ENCODE measurements around the gene RBBP7.
A peak's percentile ranks its signal among the peaks of the same experiment; 100 is the strongest.

Gene RBBP7

DNA sequence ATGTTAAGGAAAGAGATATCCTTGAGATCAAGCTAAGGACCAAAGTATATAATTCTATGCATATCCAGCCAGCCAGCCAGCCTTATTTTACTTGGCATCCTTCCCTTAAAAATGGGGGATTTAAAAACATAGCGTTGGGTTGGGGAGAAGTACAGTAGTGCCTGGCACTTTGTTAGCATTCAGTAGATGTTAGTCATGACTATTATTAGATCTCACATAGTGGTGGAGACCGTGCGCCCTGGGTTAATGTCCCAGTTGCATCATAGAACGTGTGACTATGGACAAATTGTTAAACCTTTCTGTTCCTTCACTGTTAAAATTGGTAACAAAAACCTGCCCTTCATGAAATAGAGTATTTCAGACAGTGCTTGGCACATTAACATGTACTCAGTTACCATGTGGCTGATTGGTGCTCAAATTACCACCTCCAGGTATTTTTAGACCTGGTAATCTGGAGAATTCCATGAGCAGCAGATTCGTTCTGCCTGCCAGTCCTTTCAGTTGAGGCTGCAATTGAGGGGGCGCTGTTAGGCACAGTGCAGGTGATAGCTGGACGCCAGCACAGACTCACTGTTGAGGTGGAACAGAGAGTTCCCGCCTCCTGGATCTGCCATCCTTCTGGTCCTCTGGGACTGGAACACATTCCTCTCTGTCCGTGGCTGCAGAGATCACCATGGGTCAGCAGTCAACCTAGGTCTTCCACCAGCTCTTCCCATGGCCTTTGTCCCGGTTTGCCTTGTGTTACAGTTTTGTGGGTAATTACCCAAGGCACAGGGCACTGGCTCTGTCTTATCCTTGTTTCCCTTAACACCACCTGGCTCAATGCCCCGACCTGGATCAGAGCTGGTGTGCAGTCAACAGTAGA lies 31.7 kb downstream of the RBBP7 start:
- no peak overlapping the region for H3K27ac ChIP-seq
- TF ChIP-seq ZFX (IDR thresholded peaks at IDR 0.05; ENCODE audit: borderline replicate concordance), result no peak
- TF ChIP-seq, protein P1, sequence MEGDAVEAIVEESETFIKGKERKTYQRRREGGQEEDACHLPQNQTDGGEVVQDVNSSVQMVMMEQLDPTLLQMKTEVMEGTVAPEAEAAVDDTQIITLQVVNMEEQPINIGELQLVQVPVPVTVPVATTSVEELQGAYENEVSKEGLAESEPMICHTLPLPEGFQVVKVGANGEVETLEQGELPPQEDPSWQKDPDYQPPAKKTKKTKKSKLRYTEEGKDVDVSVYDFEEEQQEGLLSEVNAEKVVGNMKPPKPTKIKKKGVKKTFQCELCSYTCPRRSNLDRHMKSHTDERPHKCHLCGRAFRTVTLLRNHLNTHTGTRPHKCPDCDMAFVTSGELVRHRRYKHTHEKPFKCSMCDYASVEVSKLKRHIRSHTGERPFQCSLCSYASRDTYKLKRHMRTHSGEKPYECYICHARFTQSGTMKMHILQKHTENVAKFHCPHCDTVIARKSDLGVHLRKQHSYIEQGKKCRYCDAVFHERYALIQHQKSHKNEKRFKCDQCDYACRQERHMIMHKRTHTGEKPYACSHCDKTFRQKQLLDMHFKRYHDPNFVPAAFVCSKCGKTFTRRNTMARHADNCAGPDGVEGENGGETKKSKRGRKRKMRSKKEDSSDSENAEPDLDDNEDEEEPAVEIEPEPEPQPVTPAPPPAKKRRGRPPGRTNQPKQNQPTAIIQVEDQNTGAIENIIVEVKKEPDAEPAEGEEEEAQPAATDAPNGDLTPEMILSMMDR (IDR thresholded peaks at IDR 0.05), result no peak

DNA sequence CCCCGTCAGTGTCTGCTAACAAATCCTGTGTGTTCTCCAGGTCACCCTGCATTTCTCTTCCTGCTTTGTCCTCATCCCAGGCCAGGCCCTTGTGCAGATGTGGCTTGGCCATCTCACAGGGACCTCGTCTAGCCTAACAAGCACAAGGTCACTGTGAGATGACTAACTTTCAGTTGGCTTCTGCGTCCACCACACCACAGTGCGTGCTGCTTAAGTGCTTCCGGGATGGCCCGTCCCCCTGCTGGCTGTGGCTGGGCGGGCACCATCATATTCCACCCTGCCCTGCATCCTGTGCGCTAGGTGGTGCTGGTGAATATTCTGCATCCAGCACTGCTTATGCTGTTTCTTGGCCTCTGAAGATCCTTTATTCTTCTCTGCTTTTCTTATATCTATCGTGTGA lies 33.8 kb downstream of the RBBP7 start:
- no peak overlapping the region for H3K27ac ChIP-seq
- TF ChIP-seq ZFX (IDR thresholded peaks at IDR 0.05; ENCODE audit: borderline replicate concordance), result no peak
- TF ChIP-seq, protein P1 (IDR thresholded peaks at IDR 0.05), result peak; percentile 46

DNA sequence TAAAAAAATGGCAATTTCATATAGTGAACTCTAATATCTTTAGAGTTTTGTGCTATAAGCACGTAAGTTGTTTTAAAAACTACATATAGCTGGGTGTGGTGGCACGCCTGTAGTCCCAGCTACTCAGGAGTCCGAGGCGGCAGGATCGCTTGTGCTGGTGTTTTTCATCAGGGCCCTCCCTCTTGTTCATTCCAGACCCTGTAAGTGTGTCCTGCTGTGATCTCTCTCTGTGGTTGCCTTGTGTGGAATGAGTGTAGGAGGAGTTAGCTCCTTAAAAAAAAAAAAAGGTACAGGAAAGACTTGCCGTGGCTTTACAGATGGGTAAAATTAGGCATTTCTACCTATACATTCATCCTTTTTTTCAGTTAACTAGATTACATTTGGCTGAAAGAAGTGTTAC lies 35.4 kb downstream of the RBBP7 start:
- no peak for TF ChIP-seq ZFX (IDR thresholded peaks at IDR 0.05; ENCODE audit: borderline replicate concordance)
- TF ChIP-seq, protein P1 (IDR thresholded peaks at IDR 0.05), result no peak
- no peak overlapping the region for H3K27ac ChIP-seq

DNA sequence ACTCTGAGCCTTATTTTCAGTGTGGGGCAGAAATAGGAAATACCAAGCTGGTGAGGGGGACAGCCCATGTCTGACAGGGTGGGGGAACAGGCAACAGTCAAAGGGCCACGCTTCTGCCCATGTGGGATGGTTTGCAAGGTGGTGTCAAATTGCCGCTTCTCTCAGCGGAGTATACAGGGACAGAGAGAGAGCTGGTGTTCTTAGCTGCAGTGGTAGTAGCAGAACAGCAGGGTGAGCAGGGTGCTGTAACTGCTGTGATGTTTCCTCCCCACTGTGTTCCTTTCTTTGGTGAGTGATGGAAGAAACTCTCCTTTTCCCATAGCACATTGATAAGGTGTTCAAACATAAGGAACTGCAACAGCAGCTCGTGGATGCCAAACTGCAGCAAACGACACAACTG lies 37.9 kb downstream of the RBBP7 start:
- TF ChIP-seq ZFX (IDR thresholded peaks at IDR 0.05; ENCODE audit: borderline replicate concordance), result no peak
- TF ChIP-seq, protein P1 (IDR thresholded peaks at IDR 0.05), result no peak
- no peak overlapping the region for H3K27ac ChIP-seq

DNA sequence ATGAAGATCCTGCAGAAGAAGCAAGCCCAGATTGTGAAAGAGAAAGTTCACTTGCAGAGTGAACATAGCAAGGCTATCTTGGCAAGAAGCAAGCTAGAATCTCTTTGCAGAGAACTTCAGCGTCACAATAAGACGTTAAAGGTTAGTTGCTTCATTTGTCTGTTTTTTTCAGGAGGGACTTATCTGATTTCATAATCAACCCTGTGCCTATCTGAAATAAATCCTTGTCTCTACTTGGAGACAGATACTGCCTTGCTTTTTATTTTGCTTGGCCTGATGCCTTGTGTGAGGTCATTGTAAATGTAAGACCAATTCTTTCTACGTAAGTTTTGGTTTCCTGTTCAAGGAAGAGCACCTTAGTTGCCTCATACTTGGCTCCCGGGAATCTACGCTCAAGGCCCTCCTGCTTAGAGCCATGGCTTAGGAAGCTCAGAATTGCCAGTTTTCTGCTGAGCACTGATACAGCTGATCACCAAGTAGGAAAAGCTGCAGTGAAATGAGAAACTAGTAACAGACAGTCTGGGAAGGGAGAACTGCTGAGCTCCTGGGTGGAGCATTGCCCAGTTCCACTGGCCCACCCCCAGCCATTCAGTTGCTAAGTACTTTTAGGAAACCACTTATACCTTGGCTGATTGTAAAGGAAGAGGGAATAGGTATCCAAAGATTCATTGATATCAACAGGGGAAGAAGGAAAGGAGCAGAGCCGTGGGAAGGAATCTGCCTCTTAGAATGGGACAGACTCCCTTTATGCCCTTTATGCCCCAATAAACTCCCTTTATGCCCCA lies 41.8 kb downstream of the RBBP7 start:
- no peak for TF ChIP-seq ZFX (IDR thresholded peaks at IDR 0.05; ENCODE audit: borderline replicate concordance)
- TF ChIP-seq, protein P1 (IDR thresholded peaks at IDR 0.05), result no peak
- no peak overlapping the region for H3K27ac ChIP-seq

DNA sequence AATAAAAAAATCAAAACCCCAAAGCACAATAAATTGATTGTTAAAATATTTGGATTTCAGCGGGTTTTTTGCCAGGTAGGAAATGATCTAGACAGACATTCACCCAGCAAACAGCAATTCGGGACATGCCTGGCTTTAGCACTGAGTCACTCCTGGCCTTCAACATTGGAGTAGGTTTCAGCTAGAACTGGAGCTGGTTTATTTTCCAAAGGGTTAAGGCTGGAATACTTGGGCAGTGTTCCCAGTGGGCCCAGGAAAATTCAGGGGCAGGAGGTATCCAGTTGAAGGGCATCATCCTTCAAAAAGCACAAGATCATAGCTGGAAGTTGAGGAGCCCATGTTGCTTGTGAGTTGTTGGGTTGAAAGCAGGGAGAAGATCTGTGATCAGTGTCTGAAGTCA lies 42.9 kb downstream of the RBBP7 start:
- no peak for TF ChIP-seq ZFX (IDR thresholded peaks at IDR 0.05; ENCODE audit: borderline replicate concordance)
- H3K27ac ChIP-seq, result no peak overlapping the region

DNA sequence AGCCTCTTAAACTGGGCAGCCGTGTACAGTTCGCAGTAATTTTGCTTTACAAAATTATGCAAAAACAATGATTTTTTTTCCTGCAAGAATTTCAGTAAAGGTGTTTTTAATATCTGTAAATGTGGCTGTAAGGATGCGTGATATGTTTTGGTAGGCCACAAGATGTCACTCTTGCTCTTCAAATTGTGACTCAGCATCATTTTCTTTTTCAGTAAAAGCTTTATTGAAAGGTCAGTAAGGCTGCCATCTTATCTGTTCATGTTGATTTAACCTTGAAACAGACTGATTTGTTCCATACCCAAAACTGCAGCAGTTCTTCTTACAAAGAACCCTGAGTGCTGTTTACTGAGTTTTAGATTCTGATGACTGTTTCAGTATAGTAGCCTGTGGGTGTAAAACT lies 44.0 kb downstream of the RBBP7 start:
- TF ChIP-seq, protein P1 (IDR thresholded peaks at IDR 0.05), result peak; percentile 53
- TF ChIP-seq ZFX (IDR thresholded peaks at IDR 0.05; ENCODE audit: borderline replicate concordance), result no peak
- no peak overlapping the region for H3K27ac ChIP-seq
